ENCODE measurements around the gene C11orf97. TPM values are rescaled to one million over a fixed set of nuclear protein-coding genes. Genes with fewer than 3 reads are reported as not detected.

C11orf97 gene, protein sequence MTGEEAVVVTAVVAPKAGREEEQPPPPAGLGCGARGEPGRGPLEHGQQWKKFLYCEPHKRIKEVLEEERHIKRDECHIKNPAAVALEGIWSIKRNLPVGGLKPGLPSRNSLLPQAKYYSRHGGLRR
- not detected in 2 replicates for polyA plus RNA-seq (2011; rRNA removed)
- not detected in 2 replicates for polyA plus RNA-seq (2012; cell fraction: cytosol; rRNA removed)
- not detected in 2 replicates for polyA plus RNA-seq (2012; cell fraction: nucleus; rRNA removed)
- polyA plus RNA-seq (2017; fragmentation: RNase III; extraction: RNeasy Plus Mini Kit Qiagen cat#74134 plus additional on column Dnase treatment) = not detected in 3 replicates
- not detected in 2 replicates for polyA minus RNA-seq (2011; rRNA and poly(A)+ RNA removed)

DNA sequence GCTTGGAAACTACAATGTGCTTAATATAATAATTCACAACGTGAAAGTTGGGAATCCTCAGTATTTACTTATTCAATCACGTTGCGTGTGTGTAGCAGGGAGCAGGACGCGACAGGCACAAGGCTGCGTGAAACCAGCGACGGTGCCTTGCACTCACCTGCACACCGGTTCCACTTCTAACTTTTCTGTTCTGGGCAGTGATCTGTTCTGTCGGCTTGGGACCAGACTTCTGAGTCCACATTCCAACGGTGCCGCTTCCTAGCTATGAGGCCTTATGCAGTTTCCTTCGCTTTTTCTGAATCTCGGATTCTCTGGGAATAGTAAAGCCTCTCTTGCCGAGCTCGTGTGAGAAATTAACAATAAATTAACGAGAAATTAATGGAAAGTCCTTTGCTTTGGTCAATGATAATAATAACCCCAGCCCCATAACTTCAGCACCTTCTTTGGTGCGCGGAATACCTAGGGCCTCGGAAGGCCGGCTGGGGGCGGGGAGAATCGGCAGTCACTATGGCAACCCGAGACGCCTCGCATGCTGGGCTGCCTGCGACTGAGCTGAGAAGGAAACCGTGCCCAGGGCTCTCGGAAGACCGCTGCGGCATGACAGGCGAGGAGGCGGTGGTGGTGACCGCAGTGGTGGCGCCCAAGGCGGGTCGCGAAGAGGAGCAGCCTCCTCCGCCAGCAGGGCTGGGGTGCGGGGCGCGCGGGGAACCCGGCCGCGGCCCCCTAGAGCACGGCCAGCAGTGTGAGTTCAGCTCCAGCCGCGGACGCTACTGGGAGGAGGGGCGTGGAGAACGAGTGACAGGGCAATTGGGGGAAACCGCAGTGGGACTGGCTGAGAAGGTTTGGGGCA, at the start of gene C11orf97:
Gene C11orf97, plus strand, starts transcription at position 530 of the 850 bp plus-strand sequence. Its CDS starts 68 bp downstream, at position 598.
- peak in 1 of 2 experiments; percentile 8 for DNase-seq (ENCODE audit: low read depth in 1 of 2, low spot score in 1 of 2)
- peak; percentile 64 to 68; a peak in 4 of 6 replicates for ATAC-seq
- Histone ChIP-seq H3K9me3 (no peaks in the 10 kb centered on the region; the same call in 2 of the 3 replicates), H3K27ac (peak within 1 kb of the TSS in 1 of 2 experiments; percentile 7; a peak in 1 of 6 replicates), H3K4me1 (no peaks in the 10 kb centered on the region), H3K4me2 (peak within 1 kb of the TSS; percentile 86), H3K4me3 (peak within 1 kb of the TSS; percentile 46)
- TF ChIP-seq POLR2AphosphoS2 (conservative IDR thresholded peaks at IDR 0.05; ENCODE audit: low read length) (no peak), CBX2 (IDR thresholded peaks at IDR 0.05; ENCODE audit: borderline replicate concordance, low read depth) (no peak)
- no peak for FAIRE-seq
- WGBS (ENCODE audit: missing lambda C conversion rate) = 77% methylated on average over 22 of the region's 53 CpGs
- POLR2A ChIA-PET = no interaction called here
- CTCF ChIA-PET = interaction anchor here (0.9 to 1.0 kb wide), 2 partner anchors 9 to 15 kb away, joined by 3 read pairs; no protein-coding TSS in a partner anchor

GRCh38 chr11:94469416-94469815, 42.8 kb upstream of the C11orf97 start:
- H3K27ac ChIP-seq = no peak overlapping the region
- WGBS (ENCODE audit: missing lambda C conversion rate) = 96% methylated on average over 2 of the region's 2 CpGs
- H3K4me3 ChIP-seq = no peak overlapping the region
- no peak for DNase-seq (ENCODE audit: low read depth in 1 of 2, low spot score in 1 of 2)
- ChIA-PET CTCF (no interaction called here), POLR2A (no interaction called here)
- no peak for TF ChIP-seq SREBF2 (IDR thresholded peaks at IDR 0.05)
- no peak for TF ChIP-seq JUN (IDR thresholded peaks at IDR 0.05)
- TF ChIP-seq FOSB (CRISPR knock-in tag; IDR thresholded peaks at IDR 0.05) = no peak
- no peak for TF ChIP-seq EHF (CRISPR knock-in tag; IDR thresholded peaks at IDR 0.05)
- TF ChIP-seq NR3C1 (IDR thresholded peaks at IDR 0.05) = no peak
- TF ChIP-seq, protein P1, sequence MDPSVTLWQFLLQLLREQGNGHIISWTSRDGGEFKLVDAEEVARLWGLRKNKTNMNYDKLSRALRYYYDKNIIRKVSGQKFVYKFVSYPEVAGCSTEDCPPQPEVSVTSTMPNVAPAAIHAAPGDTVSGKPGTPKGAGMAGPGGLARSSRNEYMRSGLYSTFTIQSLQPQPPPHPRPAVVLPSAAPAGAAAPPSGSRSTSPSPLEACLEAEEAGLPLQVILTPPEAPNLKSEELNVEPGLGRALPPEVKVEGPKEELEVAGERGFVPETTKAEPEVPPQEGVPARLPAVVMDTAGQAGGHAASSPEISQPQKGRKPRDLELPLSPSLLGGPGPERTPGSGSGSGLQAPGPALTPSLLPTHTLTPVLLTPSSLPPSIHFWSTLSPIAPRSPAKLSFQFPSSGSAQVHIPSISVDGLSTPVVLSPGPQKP (IDR thresholded peaks at IDR 0.05; ENCODE audit: low read depth, low read length) = no peak
- TF ChIP-seq HOXB13 (CRISPR knock-in tag; IDR thresholded peaks at IDR 0.05; ENCODE audit: low read depth) = no peak
- TF ChIP-seq MAFK (IDR thresholded peaks at IDR 0.05; ENCODE audit: partially characterized antibody) = no peak
- TF ChIP-seq BCL3 (IDR thresholded peaks at IDR 0.05) = no peak
- TF ChIP-seq MAZ (IDR thresholded peaks at IDR 0.05; ENCODE audit: borderline replicate concordance, low read depth, low read length) = no peak
- no peak for TF ChIP-seq ATOH8 (CRISPR knock-in tag; IDR thresholded peaks at IDR 0.05; ENCODE audit: low read depth)
- no peak for TF ChIP-seq TFCP2L1 (CRISPR knock-in tag; IDR thresholded peaks at IDR 0.05)
- TF ChIP-seq NPAS2 (CRISPR knock-in tag; IDR thresholded peaks at IDR 0.05; ENCODE audit: borderline replicate concordance) = no peak
- no peak for TF ChIP-seq CBX2 (IDR thresholded peaks at IDR 0.05; ENCODE audit: borderline replicate concordance, low read depth)
- TF ChIP-seq FOSL2 (IDR thresholded peaks at IDR 0.05) = no peak
- TF ChIP-seq FOSL2 (CRISPR knock-in tag; IDR thresholded peaks at IDR 0.05) = no peak
- no peak for TF ChIP-seq RARB (CRISPR knock-in tag; IDR thresholded peaks at IDR 0.05)
- TF ChIP-seq HOXA7 (CRISPR knock-in tag; IDR thresholded peaks at IDR 0.05) = no peak
- no peak for TF ChIP-seq ZNF302 (CRISPR knock-in tag; IDR thresholded peaks at IDR 0.05)
- H3K4me2 ChIP-seq = no peak overlapping the region
- H3K4me1 ChIP-seq = no peaks in the 10 kb centered on the region
- H3K9me3 ChIP-seq = no peaks in the 10 kb centered on the region
- no peak for FAIRE-seq
- ATAC-seq = no peak

Data from A549 (cell line).